ENCODE results near the gene DMD.

The DMD gene

DNA sequence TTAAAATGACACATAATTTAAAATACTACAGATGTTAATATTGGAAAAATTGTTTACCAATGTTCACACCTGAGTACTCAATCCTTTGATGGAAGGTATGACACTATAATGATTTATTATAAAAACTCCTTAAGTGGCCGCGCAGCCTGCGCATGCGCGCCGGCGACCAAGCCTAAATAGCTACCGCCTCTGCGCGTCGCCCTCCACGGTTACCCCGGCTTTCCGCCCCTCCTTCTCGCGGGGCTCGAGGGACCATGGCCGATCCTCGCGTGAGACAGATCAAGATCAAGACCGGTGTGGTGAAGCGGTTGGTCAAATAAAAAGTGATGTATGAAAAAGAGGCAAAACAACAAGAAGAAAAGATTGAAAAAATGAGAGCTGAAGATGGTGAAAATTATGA, 170.2 kb downstream of the DMD start:
- TF ChIP-seq, protein P1, sequence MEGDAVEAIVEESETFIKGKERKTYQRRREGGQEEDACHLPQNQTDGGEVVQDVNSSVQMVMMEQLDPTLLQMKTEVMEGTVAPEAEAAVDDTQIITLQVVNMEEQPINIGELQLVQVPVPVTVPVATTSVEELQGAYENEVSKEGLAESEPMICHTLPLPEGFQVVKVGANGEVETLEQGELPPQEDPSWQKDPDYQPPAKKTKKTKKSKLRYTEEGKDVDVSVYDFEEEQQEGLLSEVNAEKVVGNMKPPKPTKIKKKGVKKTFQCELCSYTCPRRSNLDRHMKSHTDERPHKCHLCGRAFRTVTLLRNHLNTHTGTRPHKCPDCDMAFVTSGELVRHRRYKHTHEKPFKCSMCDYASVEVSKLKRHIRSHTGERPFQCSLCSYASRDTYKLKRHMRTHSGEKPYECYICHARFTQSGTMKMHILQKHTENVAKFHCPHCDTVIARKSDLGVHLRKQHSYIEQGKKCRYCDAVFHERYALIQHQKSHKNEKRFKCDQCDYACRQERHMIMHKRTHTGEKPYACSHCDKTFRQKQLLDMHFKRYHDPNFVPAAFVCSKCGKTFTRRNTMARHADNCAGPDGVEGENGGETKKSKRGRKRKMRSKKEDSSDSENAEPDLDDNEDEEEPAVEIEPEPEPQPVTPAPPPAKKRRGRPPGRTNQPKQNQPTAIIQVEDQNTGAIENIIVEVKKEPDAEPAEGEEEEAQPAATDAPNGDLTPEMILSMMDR (IDR thresholded peaks at IDR 0.05; ENCODE audit: control insufficient read depth, insufficient read depth, low read depth, low read length, missing control alignments): no peak
- DNase-seq (ENCODE audit: low read depth): no peak
- no peak overlapping the region for H3K4me3 ChIP-seq (ENCODE audit: control insufficient read depth, low read depth, low read length)

DNA sequence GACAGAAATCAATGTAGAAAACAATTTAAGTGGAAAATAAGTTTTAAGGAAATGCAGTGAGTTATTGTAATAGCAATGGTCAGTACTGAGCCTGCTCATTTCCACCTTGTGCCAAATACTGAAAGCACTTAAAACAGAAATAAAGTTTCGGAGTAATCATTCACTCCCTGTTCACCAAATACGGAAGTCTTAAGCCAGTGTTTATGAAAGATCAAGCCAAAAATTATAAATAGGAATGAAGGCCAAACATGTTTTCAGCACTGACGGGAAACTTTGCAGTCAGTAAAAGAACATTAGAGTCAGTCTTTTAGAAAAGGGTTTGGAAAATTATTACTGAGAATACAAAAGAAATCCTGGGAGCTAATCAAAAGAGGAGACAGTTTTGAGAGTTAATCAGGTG, 178.6 kb downstream of the DMD start:
- TF ChIP-seq, protein P1 (IDR thresholded peaks at IDR 0.05; ENCODE audit: control insufficient read depth, insufficient read depth, low read depth, low read length, missing control alignments): no peak
- no peak overlapping the region for H3K4me3 ChIP-seq (ENCODE audit: control insufficient read depth, low read depth, low read length)
- DNase-seq (ENCODE audit: low read depth): no peak

DNA sequence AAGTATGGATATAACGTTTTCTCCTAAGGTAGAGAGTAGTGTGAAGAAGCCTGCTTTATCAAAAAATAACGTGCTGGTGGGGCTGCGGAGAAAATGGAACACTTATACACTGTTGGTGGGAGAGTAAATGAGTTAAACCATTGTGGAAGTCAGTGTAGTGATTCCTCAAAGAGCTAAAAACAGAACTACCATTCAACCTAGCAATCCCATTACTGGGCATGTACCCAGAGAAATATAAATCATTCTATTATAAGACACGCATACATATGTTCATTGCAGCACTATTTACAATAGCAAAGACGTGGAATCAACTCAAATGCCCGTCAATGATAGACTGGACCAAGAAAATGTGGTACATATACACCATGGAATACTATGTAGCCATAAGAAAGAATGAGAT, 196.4 kb downstream of the DMD start:
- TF ChIP-seq, protein P1 (IDR thresholded peaks at IDR 0.05; ENCODE audit: control insufficient read depth, insufficient read depth, low read depth, low read length, missing control alignments): no peak
- DNase-seq (ENCODE audit: low read depth): no peak
- H3K4me3 ChIP-seq (ENCODE audit: control insufficient read depth, low read depth, low read length): no peak overlapping the region

DNA sequence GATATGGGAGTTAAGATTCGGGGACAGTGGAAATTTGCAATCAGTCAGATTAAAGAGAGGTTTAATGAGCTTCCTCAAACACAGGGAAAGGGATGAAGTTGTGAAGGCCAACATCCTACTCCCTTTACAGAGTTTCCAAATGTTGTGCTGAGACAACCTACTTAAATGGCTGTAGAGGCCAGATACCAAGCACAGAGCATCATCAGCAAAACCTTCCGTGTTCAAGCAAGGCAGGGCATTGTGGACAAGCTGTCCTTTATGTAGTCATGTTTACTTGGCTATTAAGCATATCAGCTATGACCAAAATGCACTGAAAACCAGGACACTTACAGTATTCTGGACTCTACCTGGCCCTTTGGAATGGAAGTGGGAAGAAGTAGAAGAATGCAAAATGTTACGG, 197.3 kb downstream of the DMD start:
- TF ChIP-seq, protein P1 (IDR thresholded peaks at IDR 0.05; ENCODE audit: control insufficient read depth, insufficient read depth, low read depth, low read length, missing control alignments): no peak
- no peak overlapping the region for H3K4me3 ChIP-seq (ENCODE audit: control insufficient read depth, low read depth, low read length)
- DNase-seq (ENCODE audit: low read depth): no peak

DNA sequence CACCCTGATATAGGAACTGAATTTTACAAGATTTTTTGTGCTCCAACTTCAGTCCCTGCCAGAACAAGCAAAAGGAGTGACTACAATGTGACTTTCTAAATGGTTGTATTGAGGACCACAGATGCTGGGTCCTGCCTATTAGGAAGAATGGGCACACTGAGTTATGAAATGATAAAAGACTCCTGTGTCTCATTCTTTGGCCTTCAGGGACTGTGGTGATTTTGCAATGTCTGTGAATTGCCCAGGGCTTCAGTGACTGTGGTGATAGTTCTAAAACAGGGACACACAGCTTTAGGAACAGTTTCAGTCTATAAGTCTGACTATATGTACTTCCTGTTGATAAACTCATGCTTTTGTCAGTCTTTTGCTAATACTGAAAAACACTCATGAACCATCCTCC, 210.2 kb downstream of the DMD start:
- no peak for DNase-seq (ENCODE audit: low read depth)
- no peak overlapping the region for H3K4me3 ChIP-seq (ENCODE audit: control insufficient read depth, low read depth, low read length)
- TF ChIP-seq, protein P1 (IDR thresholded peaks at IDR 0.05; ENCODE audit: control insufficient read depth, insufficient read depth, low read depth, low read length, missing control alignments): no peak

DNA sequence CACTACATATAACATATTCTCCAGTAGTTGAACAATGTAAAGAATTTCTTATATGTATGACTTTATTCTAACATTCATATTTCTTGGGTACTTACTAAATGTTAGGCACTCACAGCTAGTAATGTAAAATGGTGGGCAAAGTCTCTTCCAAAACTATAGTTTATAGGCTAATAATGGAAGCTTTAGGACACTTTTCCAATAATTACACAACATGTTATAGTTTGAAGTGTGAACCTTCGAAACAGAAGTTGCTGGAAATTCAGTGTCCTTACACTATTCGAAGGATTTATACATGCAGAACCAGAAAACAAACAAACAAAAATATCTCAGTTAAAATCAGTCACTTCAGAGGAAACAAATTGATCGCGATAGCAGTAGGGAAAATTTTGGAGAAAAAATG, 212.6 kb downstream of the DMD start:
- H3K4me3 ChIP-seq (ENCODE audit: control insufficient read depth, low read depth, low read length): no peak overlapping the region
- TF ChIP-seq, protein P1 (IDR thresholded peaks at IDR 0.05; ENCODE audit: control insufficient read depth, insufficient read depth, low read depth, low read length, missing control alignments): no peak

DNA sequence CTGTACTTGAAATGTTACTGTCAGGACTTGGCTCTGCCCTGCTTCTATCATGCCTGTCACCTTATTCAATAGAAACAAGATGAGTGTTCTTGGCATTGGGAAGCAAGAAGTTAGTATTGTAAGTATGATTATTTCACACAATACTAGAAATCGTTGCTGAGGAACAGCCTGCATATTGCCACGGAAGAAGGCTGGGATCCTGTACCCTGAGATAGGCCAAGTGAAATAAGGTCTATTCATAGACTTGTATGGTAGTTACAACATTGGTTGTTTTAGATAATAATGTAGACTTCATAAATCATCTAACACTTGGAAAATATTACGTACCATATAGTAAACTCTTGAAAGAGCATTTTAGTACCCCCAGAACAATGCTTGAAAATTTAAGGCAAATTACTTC, 215.9 kb downstream of the DMD start:
- TF ChIP-seq, protein P1 (IDR thresholded peaks at IDR 0.05; ENCODE audit: control insufficient read depth, insufficient read depth, low read depth, low read length, missing control alignments): no peak
- no peak for DNase-seq (ENCODE audit: low read depth)
- no peak overlapping the region for H3K4me3 ChIP-seq (ENCODE audit: control insufficient read depth, low read depth, low read length)

More for the DNA sequence above, 212.6 kb downstream of the DMD start:
- DNase-seq (ENCODE audit: low read depth): no peak
